Stimulated activated naive CD8-positive, alpha-beta T cell treated with anti-CD3 and anti-CD28 coated beads, Interleukin-15, Interleukin-2, amounts not matched to agents 100 ng/mL and 50 ng/mL, for 24 hours (primary cell): ENCODE data around the gene SULT1A3.
"Not testable (repeated sequence)": the region's sequence is repeated elsewhere in the genome, so short reads cannot be mapped to it uniquely, and the experiment has no call there.

Experiments
- H3K27ac Mint-ChIP-seq: one replicate; pipeline ENCODE4 v1.8.0; 2021; ENCODE audit warnings: mild to moderate bottlenecking, mixed read lengths
- H3K27me3 Mint-ChIP-seq: one replicate; pipeline ENCODE4 v1.8.0; 2021; ENCODE audit warnings: mixed read lengths
- H3K36me3 Mint-ChIP-seq: one replicate; pipeline ENCODE4 v1.8.0; 2021; ENCODE audit warnings: low read depth, mixed read lengths
- H3K4me1 Mint-ChIP-seq: one replicate; pipeline ENCODE4 v1.8.0; 2021; ENCODE audit warnings: low read depth, mixed read lengths
- H3K4me3 Mint-ChIP-seq: one replicate; pipeline ENCODE4 v1.8.0; 2021; ENCODE audit warnings: mild to moderate bottlenecking, mixed read lengths
- H3K9me3 Mint-ChIP-seq: one replicate; pipeline ENCODE4 v1.8.0; 2021; ENCODE audit warnings: mixed read lengths

Gene SULT1A3

GRCh38 chr16:30199608-30200343, 721 bp downstream of the SULT1A3 start:
- H3K4me3 Mint-ChIP-seq, H3K9me3 Mint-ChIP-seq, H3K36me3 Mint-ChIP-seq, H3K27ac Mint-ChIP-seq, H3K4me1 Mint-ChIP-seq, H3K27me3 Mint-ChIP-seq: not testable (repeated sequence)

DNA sequence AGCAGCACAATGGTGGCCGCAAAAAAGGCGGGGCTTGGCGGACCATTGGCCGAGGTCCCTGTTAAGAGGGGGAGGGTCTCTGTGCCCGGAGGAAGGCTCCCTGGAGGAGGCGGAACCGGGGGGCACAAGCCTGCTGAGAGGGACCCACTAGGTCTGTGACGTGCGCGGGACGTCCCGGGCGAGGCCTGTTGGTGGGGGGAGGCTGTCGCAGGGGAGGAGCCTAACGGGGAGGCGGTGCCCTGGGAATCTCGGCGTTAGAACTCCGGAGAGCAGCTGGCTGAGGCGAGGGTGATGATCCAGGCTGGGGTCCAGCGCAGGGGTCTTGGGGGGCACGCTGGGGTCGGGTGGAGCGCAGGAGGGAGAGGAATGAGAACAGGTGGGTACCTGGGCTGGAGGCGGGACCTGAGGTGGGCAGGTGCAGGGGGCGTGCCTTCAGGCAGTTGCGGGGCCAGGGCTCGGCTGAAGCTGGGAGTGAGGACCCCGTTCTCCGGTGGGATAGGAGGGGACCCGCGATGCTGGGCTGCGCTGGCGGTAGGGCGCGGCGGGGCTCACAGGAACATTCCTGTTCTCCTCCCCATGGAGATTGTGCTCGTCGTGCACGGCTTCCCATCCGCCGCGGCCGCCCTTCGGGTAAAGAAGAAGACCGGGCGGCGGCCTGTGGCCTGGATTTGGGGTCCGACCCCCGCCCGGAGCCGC, 6.6 kb downstream of the SULT1A3 start:
- not testable (repeated sequence) for H3K4me1 Mint-ChIP-seq, H3K36me3 Mint-ChIP-seq, H3K27me3 Mint-ChIP-seq, H3K27ac Mint-ChIP-seq, H3K4me3 Mint-ChIP-seq, H3K9me3 Mint-ChIP-seq

GRCh38 chr16:30206252-30206651, 7.2 kb downstream of the SULT1A3 start:
- H3K4me3 Mint-ChIP-seq, H3K36me3 Mint-ChIP-seq, H3K27ac Mint-ChIP-seq, H3K27me3 Mint-ChIP-seq, H3K9me3 Mint-ChIP-seq, H3K4me1 Mint-ChIP-seq: not testable (repeated sequence)

DNA sequence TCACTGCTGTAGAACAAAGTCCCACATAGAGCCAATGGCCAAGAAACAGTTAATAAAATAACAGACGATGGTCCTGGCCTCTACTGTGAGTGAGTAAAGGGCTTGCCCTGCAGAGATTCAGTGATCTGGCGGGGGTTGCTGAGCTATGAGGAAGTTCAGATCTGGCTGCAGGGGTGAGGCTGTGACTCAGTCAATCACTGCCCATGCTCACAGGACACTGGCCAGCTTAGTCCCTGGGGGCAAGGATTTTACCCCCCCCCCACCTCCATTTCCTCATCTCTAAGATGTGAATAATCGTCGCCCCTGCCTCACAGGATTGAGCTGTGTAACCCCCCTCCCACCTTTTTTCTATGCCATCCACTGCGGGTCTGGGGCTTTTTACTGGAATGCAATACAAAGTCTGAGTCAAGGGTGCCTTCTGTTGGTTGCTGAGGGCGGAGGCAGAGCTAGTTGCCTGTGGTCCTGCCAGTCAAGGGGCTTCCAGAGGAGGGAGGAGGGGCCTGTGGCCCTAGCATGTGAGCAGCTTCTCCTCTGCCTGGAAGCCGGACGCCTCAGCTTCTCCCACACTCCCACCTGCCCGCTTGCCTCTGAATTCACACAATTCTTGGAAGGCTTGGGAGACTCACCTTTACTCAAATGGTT, 8.1 kb downstream of the SULT1A3 start:
- H3K9me3 Mint-ChIP-seq, H3K27me3 Mint-ChIP-seq, H3K4me3 Mint-ChIP-seq, H3K4me1 Mint-ChIP-seq, H3K27ac Mint-ChIP-seq, H3K36me3 Mint-ChIP-seq: not testable (repeated sequence)

GRCh38 chr16:30209032-30209431, 10.0 kb downstream of the SULT1A3 start:
- H3K27ac Mint-ChIP-seq, H3K27me3 Mint-ChIP-seq, H3K4me1 Mint-ChIP-seq, H3K4me3 Mint-ChIP-seq, H3K9me3 Mint-ChIP-seq, H3K36me3 Mint-ChIP-seq: not testable (repeated sequence)

DNA sequence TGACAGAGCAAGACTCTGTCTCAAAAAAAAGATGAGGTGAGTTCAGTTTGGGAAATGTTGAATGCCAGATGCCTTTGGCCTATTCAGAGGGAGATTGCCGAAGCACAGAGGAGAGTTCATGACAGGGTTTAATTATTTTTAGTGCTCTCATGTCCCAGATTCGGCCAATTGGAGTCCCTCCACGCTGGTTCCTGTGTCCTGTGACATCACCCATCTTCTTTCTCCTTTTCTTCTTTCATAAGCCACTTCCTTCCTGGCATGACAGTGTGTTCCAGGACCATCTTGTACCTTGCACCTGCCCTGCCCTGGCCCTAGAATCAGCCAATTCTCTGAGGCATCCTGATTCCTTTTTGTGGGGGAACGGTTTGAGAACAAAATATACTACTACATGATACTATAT, 12.4 kb downstream of the SULT1A3 start:
- H3K4me1 Mint-ChIP-seq, H3K36me3 Mint-ChIP-seq, H3K4me3 Mint-ChIP-seq, H3K27me3 Mint-ChIP-seq, H3K27ac Mint-ChIP-seq, H3K9me3 Mint-ChIP-seq: not testable (repeated sequence)

GRCh38 chr16:30217082-30217481, 18.0 kb downstream of the SULT1A3 start:
- H3K27ac Mint-ChIP-seq, H3K9me3 Mint-ChIP-seq, H3K36me3 Mint-ChIP-seq, H3K27me3 Mint-ChIP-seq, H3K4me3 Mint-ChIP-seq, H3K4me1 Mint-ChIP-seq: not testable (repeated sequence)

- not testable (repeated sequence) for H3K4me1 Mint-ChIP-seq, H3K4me3 Mint-ChIP-seq, H3K9me3 Mint-ChIP-seq, H3K36me3 Mint-ChIP-seq, H3K27me3 Mint-ChIP-seq, H3K27ac Mint-ChIP-seq
Measured at GRCh38 chr16:30248379-30248778, 49.3 kb downstream of the SULT1A3 start, which contains the start of gene NPIPB13. TSS of gene NPIPB13 (minus strand) at chr16:30248479. CDS start at chr16:30245573, 2,906 bp downstream.
